Smooth muscle cell (in vitro differentiated cells): ENCODE results near the gene DGKZ. TPM values are rescaled to one million over a fixed set of nuclear protein-coding genes. Genes with fewer than 3 reads are reported as not detected.

Experiments
- DNase-seq: peaks from one replicate; lab custom pipeline; 2025; ENCODE audit not compliant: unreplicated experiment; lab: John Stamatoyannopoulos, UW
- H2AFZ ChIP-seq: fragments of 200-600 bp; sonication (generic); 2 replicates; pipeline ENCODE4 v1.6.0; 2016; ENCODE audit warnings: antibody characterized with exemption, low read depth, mild to moderate bottlenecking
- H3F3A ChIP-seq: fragments of 200-600 bp; sonication (generic); 2 replicates; pipeline ENCODE4 v1.6.0; 2017; ENCODE audit warnings: antibody characterized with exemption, low read depth
- H3K27ac ChIP-seq: fragments of 200-600 bp; sonication (generic); 2 replicates; pipeline ENCODE4 v1.5.1; 2016; ENCODE audit warnings: low read depth, mild to moderate bottlenecking
- H3K27me3 ChIP-seq: fragments of 200-600 bp; sonication (generic); 2 replicates; pipeline ENCODE4 v1.6.1; 2016; ENCODE audit warnings: low read depth, mild to moderate bottlenecking
- H3K36me3 ChIP-seq: fragments of 200-600 bp; sonication (generic); 2 replicates; pipeline ENCODE4 v1.5.1; 2016; ENCODE audit warnings: low read depth
- H3K4me1 ChIP-seq: fragments of 200-600 bp; sonication (generic); 2 replicates; pipeline ENCODE4 v1.5.1; 2016; ENCODE audit warnings: low read depth
- H3K4me2 ChIP-seq: fragments of 200-600 bp; sonication (generic); 2 replicates; pipeline ENCODE4 v1.6.0; 2016; ENCODE audit warnings: mild to moderate bottlenecking
- H3K4me3 ChIP-seq: fragments of 200-600 bp; sonication (generic); 2 replicates; pipeline ENCODE4 v1.5.1; 2016; ENCODE audit warnings: mild to moderate bottlenecking
- H3K79me2 ChIP-seq: fragments of 200-600 bp; sonication (generic); 2 replicates; pipeline ENCODE4 v1.6.0; 2016; ENCODE audit warnings: low read depth, mild to moderate bottlenecking
- H3K9ac ChIP-seq: fragments of 200-600 bp; sonication (generic); 2 replicates; pipeline ENCODE4 v1.6.0; 2016; ENCODE audit warnings: low read depth
- H3K9me3 ChIP-seq: fragments of 200-600 bp; sonication (generic); replicated peaks from 2 replicates; pipeline ENCODE4 v1.5.1; 2016; ENCODE audit warnings: low read depth
- H4K20me1 ChIP-seq: fragments of 200-600 bp; sonication (generic); 2 replicates; pipeline ENCODE4 v1.6.0; 2016; ENCODE audit warnings: low read depth
- CTCF ChIP-seq: fragments of 200-600 bp; sonication (generic); IDR thresholded peaks from 2 replicates; pipeline ENCODE4 v1.5.1; 2017; ENCODE audit warnings: borderline replicate concordance, mild to moderate bottlenecking, antibody characterized with exemption; ENCODE audit not compliant: insufficient read depth, poor library complexity, severe bottlenecking
- WGBS: methylation state at CpG from one replicate; pipeline ENCODE4 v1.1.7; 2016; ENCODE audit warnings: low lambda C conversion rate; 5-methylcytosine and 5-hydroxymethylcytosine counted together
- polyA plus RNA-seq: library from polyadenylated mRNA; unstranded; fragments of >200 nt; fragmentation: Nextera tagmentation; extraction: Ambion mirVana; gene quantifications from 2 replicates; pipeline ENCODE4 v1.2.1, GENCODE V29; 2016
- total RNA-seq: library from RNA; depleted of rRNA; stranded (reverse); fragments of >200 nt; gene quantifications from 2 replicates; pipeline ENCODE4 v1.2.3, GENCODE V29; 2014

The DGKZ gene
- total and polyA plus RNA-seq, 2 experiments from 2014 or later, result 30.7 to 42.1 TPM

DNA sequence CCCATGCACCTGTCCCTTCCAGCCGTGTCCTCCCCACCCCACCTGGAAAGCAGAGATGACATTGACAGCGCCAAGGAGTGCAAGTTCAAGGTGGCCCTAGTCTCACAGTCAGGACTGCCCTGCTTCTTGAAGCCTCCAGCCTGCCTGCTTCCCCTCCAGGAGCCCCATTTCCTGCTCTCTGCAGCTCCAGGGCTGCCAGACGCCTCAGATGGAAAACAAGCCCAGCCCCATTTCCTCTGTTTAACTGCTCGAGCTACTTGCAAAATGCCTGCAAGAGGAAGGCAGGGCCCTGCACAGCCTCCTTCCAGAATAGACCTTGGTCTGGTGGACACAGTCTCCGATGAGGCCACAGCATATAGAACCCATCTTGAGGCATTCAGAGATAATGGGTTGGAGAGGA, 5.0 kb upstream of the DGKZ start:
- H3K9ac ChIP-seq, result no peak overlapping the region
- H3K9me3 ChIP-seq, result no peaks in the 10 kb centered on the region
- no peaks in the 10 kb centered on the region for H3K36me3 ChIP-seq
- 34% methylated on average over 5 of the region's 5 CpGs for WGBS
- H3F3A ChIP-seq, result peaks cover 3% of the 10 kb centered on the region
- no peak overlapping the region for H3K27ac ChIP-seq
- no peak overlapping the region for H3K4me2 ChIP-seq
- no peak for TF ChIP-seq CTCF
- H3K4me3 ChIP-seq, result no peak overlapping the region
- DNase-seq, result no peak
- H3K4me1 ChIP-seq, result peaks cover 14% of the 10 kb centered on the region
- H3K27me3 ChIP-seq, result no peaks in the 10 kb centered on the region
- peak overlapping the region; percentile 13 for H2AFZ ChIP-seq
- H3K79me2 ChIP-seq, result no peaks in the 10 kb centered on the region
- H4K20me1 ChIP-seq, result no peaks in the 10 kb centered on the region

DNA sequence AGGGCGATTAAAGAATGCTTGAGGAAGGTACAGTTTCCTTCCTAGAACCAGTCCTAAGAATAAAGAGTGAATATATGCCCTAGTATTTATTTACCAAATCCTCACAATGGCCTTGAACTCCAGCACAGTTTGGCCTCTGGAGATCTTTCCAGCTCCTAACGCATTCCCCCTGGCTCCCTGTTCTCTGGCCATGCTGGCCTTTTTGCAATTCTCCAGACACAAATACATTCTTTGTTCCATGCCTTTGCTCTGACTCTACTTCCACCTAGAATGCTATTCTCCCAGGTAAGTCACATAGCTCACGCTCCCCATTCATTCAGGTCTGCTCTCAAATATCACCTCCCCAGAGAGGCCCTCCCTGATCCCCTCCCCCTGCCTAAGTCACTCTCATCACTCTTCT, 3.7 kb upstream of the DGKZ start:
- 74% methylated on average over 3 of the region's 3 CpGs for WGBS
- Histone ChIP-seq H3K36me3 (no peaks in the 10 kb centered on the region), H3K27ac (peak overlapping the region; percentile 44), H3K4me3 (no peak overlapping the region), H3K79me2 (peaks cover 10% of the 10 kb centered on the region), H3K4me1 (peaks cover 17% of the 10 kb centered on the region), H3K9ac (no peak overlapping the region), H2AFZ (no peak overlapping the region), H3F3A (peaks cover 3% of the 10 kb centered on the region), H3K4me2 (no peak overlapping the region), H3K9me3 (no peaks in the 10 kb centered on the region), H3K27me3 (no peaks in the 10 kb centered on the region), H4K20me1 (peaks cover 5% of the 10 kb centered on the region)
- TF ChIP-seq CTCF, result no peak
- DNase-seq, result no peak

GRCh38 chr11:46345131-46345597, 2.1 kb upstream of the DGKZ start:
- H3K9me3 ChIP-seq, result no peaks in the 10 kb centered on the region
- H3F3A ChIP-seq, result peaks cover 3% of the 10 kb centered on the region
- H3K9ac ChIP-seq, result no peak overlapping the region
- H3K4me2 ChIP-seq, result peak overlapping the region; percentile 29
- H3K4me3 ChIP-seq, result peak overlapping the region; percentile 16
- TF ChIP-seq CTCF, result no peak
- DNase-seq, result no peak
- WGBS, result 52% methylated on average over 19 of the region's 20 CpGs
- no peaks in the 10 kb centered on the region for H3K36me3 ChIP-seq
- H3K27me3 ChIP-seq, result no peaks in the 10 kb centered on the region
- no peak overlapping the region for H2AFZ ChIP-seq
- peaks cover 9% of the 10 kb centered on the region for H3K4me1 ChIP-seq
- peaks cover 21% of the 10 kb centered on the region for H4K20me1 ChIP-seq
- H3K27ac ChIP-seq, result no peak overlapping the region
- H3K79me2 ChIP-seq, result peaks cover 27% of the 10 kb centered on the region

DNA sequence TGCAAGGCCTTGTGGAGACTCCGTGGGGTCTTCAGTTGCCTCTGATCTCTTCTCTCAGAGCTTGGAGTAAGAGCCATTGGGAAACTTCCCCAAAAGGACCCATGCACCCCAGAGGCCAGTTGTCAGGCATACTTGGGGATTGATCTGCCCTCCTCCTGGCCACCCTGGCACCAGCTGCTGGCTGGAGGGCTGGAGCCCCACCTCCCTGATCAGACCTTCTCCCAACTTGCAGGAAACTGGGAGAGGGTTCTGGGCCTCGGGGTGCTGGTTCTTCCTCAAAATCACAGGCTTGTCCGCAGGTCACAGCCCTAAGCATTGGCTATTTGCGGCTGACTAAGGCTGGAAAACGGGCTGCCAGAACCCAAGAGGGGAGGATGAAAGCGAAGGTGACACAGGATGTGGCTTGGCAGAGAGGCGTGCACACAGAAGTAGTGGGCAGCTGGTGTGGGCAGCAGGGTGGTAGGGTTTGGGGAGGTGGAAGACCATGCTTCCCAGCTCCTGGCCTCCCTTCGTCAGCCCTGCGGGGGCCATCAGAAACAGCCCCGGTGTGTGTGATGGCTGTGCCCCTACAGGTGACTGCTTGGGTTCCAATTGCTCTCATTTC, 1.3 kb upstream of the DGKZ start:
- peaks cover 3% of the 10 kb centered on the region for H3F3A ChIP-seq
- no peaks in the 10 kb centered on the region for H3K36me3 ChIP-seq
- H3K9me3 ChIP-seq, result no peaks in the 10 kb centered on the region
- H3K4me1 ChIP-seq, result peaks cover 9% of the 10 kb centered on the region
- H4K20me1 ChIP-seq, result peaks cover 25% of the 10 kb centered on the region
- DNase-seq, result no peak
- no peak overlapping the region for H3K9ac ChIP-seq
- no peak overlapping the region for H3K4me3 ChIP-seq
- no peak overlapping the region for H3K27ac ChIP-seq
- peak overlapping the region; percentile 79 for H3K4me2 ChIP-seq
- H2AFZ ChIP-seq, result no peak overlapping the region
- H3K79me2 ChIP-seq, result peaks cover 29% of the 10 kb centered on the region
- 89% methylated on average over 10 of the region's 10 CpGs for WGBS
- TF ChIP-seq CTCF, result no peak
- H3K27me3 ChIP-seq, result no peaks in the 10 kb centered on the region
